B cell (primary cell): ENCODE measurements around the gene ZNF384. TPM values are rescaled to one million over a fixed set of nuclear protein-coding genes. Genes with fewer than 3 reads are reported as not detected.
A peak's percentile ranks its signal among the peaks of the same experiment; 100 is the strongest.

Experiments
- ATAC-seq: fragments of 200-7000 bp; cut with Tn5 transposase; one replicate; pipeline ENCODE4 v1.10.0; 2021; ENCODE audit warnings: low read depth, mild to moderate bottlenecking, moderate number of reproducible peaks, moderate library complexity
- CTCF ChIA-PET: fragments of 350-600 bp; sonication (Branson Sonifier 250); formaldehyde crosslinking; loops from one replicate; lab custom pipeline; 2021; ENCODE audit warnings: antibody characterized with exemption, inconsistent platforms; lab: Charles Lee
- POLR2A ChIA-PET: fragments of 350-600 bp; sonication (Branson Sonifier 250); formaldehyde crosslinking; loops from one replicate; lab custom pipeline; 2021; ENCODE audit warnings: antibody characterized with exemption; lab: Charles Lee
- DNase-seq: peaks from one replicate; pipeline ENCODE4 v3.0.0; 2013
- H2AFZ ChIP-seq: 2 replicates; pipeline ENCODE4 v1.6.1; 2012; ENCODE audit warnings: mild to moderate bottlenecking, low read depth, low read length; ENCODE audit not compliant: insufficient read depth, poor library complexity, severe bottlenecking
- H3K27ac ChIP-seq, 2 donors: 1 replicate in 1 of 2; 2 replicates in 1 of 2; pipeline ENCODE4 v1.5.1; 2012 to 2013; ENCODE audit warnings: low read length in 2 of 2, mild to moderate bottlenecking in 2 of 2, moderate library complexity in 1 of 2
- H3K27me3 ChIP-seq, 4 experiments: fragments of 200-600 bp in 1 of 4; sonication (generic) in 1 of 4; replicated peaks in 1 of 4; 1 replicate in 2 of 4; 2 replicates in 2 of 4; pipeline versions ENCODE4 v1.6.1 to v1.7.0; 2013 to 2016; ENCODE audit warnings: low read length in 3 of 4, mild to moderate bottlenecking in 2 of 4, mixed read lengths in 1 of 4, moderate library complexity in 1 of 4; ENCODE audit not compliant: insufficient read depth in 4 of 4, control insufficient read depth in 3 of 4; ENCODE audit errors: control extremely low read depth in 1 of 4
- H3K36me3 ChIP-seq, 2 experiments: replicated peaks in 1 of 2; 1 replicate in 1 of 2; 2 replicates in 1 of 2; pipeline versions ENCODE4 v1.6.1 to v1.7.1; 2013; ENCODE audit warnings: low read length in 1 of 2; ENCODE audit not compliant: insufficient read depth in 2 of 2, control insufficient read depth in 1 of 2; ENCODE audit errors: control extremely low read depth in 1 of 2, extremely low read depth in 1 of 2
- H3K4me1 ChIP-seq, 2 donors: fragments of 200-600 bp in 1 of 2; sonication (generic) in 1 of 2; 1 replicate in 1 of 2; 2 replicates in 1 of 2; pipeline versions ENCODE4 v1.5.1 to v1.6.1; 2013 to 2017; ENCODE audit warnings: low read length in 2 of 2; ENCODE audit not compliant: control insufficient read depth in 2 of 2, insufficient read depth in 2 of 2
- H3K4me2 ChIP-seq: replicated peaks from 2 replicates; pipeline ENCODE3; 2012; ENCODE audit warnings: mild to moderate bottlenecking, low read depth, low read length; ENCODE audit not compliant: poor library complexity, severe bottlenecking
- H3K4me3 ChIP-seq, 5 experiments: fragments of 200-600 bp in 1 of 5; sonication (generic) in 1 of 5; 1 replicate in 3 of 5; 2 replicates in 2 of 5; pipeline versions ENCODE4 v1.5.1 to v1.7.0; 2011 to 2016; ENCODE audit warnings: low read length in 4 of 5, mild to moderate bottlenecking in 4 of 5, low read depth in 2 of 5, control low read depth in 1 of 5, moderate library complexity in 1 of 5; ENCODE audit not compliant: insufficient read depth in 1 of 5; ENCODE audit errors: control extremely low read depth in 1 of 5, extremely low read depth in 1 of 5
- H3K79me2 ChIP-seq: fragments of 200-600 bp; sonication (generic); one replicate; pipeline ENCODE4 v1.6.0; 2016; ENCODE audit warnings: low read length; ENCODE audit not compliant: control insufficient read depth, insufficient read depth
- H3K9ac ChIP-seq: fragments of 200-600 bp; sonication (generic); 2 replicates; pipeline ENCODE4 v1.6.1; 2017; ENCODE audit warnings: mild to moderate bottlenecking, low read length, moderate library complexity
- H3K9me3 ChIP-seq, 3 donors: one replicate each; pipeline versions ENCODE4 v1.6.1 to v1.7.1; 2013; ENCODE audit warnings: low read length in 2 of 3; ENCODE audit not compliant: control insufficient read depth in 2 of 3, insufficient read depth in 1 of 3; ENCODE audit errors: control extremely low read depth in 1 of 3
- H4K20me1 ChIP-seq: 2 replicates; pipeline ENCODE4 v1.6.0; 2012; ENCODE audit warnings: mild to moderate bottlenecking, low read length; ENCODE audit not compliant: insufficient read depth, control insufficient read depth, poor library complexity, severe bottlenecking
- H3K27ac Mint-ChIP-seq: one replicate; pipeline ENCODE4 v1.8.0; 2021; ENCODE audit warnings: mixed read lengths
- H3K27me3 Mint-ChIP-seq: one replicate; pipeline ENCODE4 v1.8.0; 2021; ENCODE audit warnings: mixed read lengths
- H3K4me1 Mint-ChIP-seq: one replicate; pipeline ENCODE4 v1.8.0; 2021; ENCODE audit warnings: mixed read lengths
- H3K4me3 Mint-ChIP-seq: one replicate; pipeline ENCODE4 v1.8.0; 2021; ENCODE audit warnings: mixed read lengths
- H3K9me3 Mint-ChIP-seq: one replicate; pipeline ENCODE4 v1.8.0; 2022; ENCODE audit warnings: mixed read lengths; ENCODE audit not compliant: insufficient read depth
- EZH2 ChIP-seq: IDR thresholded peaks from 2 replicates; pipeline ENCODE4 v1.6.1; 2012; ENCODE audit warnings: borderline replicate concordance, low read depth, mild to moderate bottlenecking, moderate library complexity, low read length; ENCODE audit not compliant: insufficient read depth, poor library complexity, severe bottlenecking
- WGBS: methylation state at CpG from one replicate; pipeline ENCODE4 v1.1.5; 2013; ENCODE audit warnings: missing lambda C conversion rate; ENCODE audit not compliant: insufficient coverage; 5-methylcytosine and 5-hydroxymethylcytosine counted together
- intact Hi-C: fragments of 100-400 bp; cut with micrococcal nuclease; formaldehyde crosslinking; loops from one replicate; pipeline ENCODE4 v1.10.0; 2022
- polyA plus RNA-seq: library from polyadenylated mRNA; depleted of rRNA; stranded (reverse); fragments of >200 nt; gene quantifications from 2 replicates; pipeline ENCODE4 v1.2.3, GENCODE V29; 2012
- total RNA-seq, 2 donors: library from RNA; stranded (reverse); fragments of 120-200 nt in 1 of 2; gene quantifications; 1 replicate in 1 of 2; 2 replicates in 1 of 2; pipeline versions ENCODE4 v1.2.3 to v1.2.4, GENCODE V29; 2013 to 2022
- TF ChIP-seq, protein P1 (sequence below): fragments of 200-600 bp; IDR thresholded peaks from one replicate; pipeline ENCODE4 v1.8.0; 2022; ENCODE audit warnings: antibody characterized with exemption, mild to moderate bottlenecking

ZNF384 gene
- total and polyA plus RNA-seq, 2 donors (not counting 1 experiment from before 2014, with no cell fraction given) = 83.4 to 108 TPM

DNA sequence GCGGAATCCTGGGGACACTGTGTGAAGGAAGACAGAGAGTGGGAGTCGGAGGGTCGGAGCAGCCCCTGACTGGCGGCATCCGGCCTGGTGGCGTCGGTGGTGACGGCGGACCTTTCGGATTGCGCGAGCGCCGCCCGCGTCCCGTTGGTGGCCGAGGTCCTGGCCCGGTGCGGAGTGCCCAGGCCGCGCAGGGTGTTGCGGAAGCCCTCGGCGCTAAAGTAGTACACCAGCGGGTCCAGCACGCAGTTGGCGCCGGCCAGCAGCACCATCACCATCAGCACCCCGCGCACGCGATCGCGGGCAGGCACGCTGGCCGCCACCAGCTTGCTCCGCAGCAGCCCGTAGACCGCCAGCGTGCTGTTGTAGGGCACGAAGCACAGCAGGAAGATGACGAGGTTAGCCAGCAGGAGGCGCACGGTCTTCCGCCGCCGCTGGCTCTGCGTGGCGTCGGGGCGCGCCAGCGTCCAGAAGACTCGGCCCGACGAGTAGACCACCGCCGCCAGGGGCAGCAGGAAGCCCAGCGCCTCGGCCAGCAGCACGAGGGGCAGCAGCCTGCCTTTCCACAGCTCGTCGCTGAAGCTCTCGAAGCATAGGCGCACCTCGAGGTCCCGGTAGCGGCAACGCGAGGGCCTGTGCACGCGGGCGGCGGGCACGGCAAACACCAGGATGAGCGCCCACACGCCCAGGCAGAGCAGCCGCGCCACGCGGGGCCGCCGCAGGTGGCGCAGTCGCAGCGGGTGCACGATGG, 68.9 kb downstream of the ZNF384 start:
- no peaks in the 10 kb centered on the region for H3K27me3 Mint-ChIP-seq
- H3K27ac Mint-ChIP-seq = peak overlapping the region; percentile 72
- H3K9me3 ChIP-seq = no peaks in the 10 kb centered on the region
- ChIA-PET CTCF (interaction anchor here (0.5 to 6.5 kb wide), 13 partner anchors 13 to 214 kb away, joined by 3 to 58 read pairs (median 3); partner anchors contain the start of genes LPAR5, NOP2 and ZNF384), POLR2A (interaction anchor here (1.3 to 2.4 kb wide), 3 partner anchors 12 to 15 kb away, joined by 3 to 12 read pairs (median 6); partner anchors contain the start of gene LPAR5)
- H3K4me3 ChIP-seq = no peak overlapping the region
- intact Hi-C loops = loop anchor here (1.0 kb wide), 1 partner anchor 16 kb away; no protein-coding TSS in a partner anchor
- H3K9ac ChIP-seq = no peak overlapping the region
- H3K4me1 ChIP-seq = peaks cover 3 to 30% of the 10 kb centered on the region in 2 donors
- DNase-seq = peak; percentile 74
- H3K36me3 ChIP-seq = peaks cover 0 to 46% of the 10 kb centered on the region in 2 experiments
- peaks cover 66% of the 10 kb centered on the region for H3K79me2 ChIP-seq
- H3K27ac ChIP-seq = peak overlapping the region in 1 of 2 donors; percentile 28
- H3K4me3 Mint-ChIP-seq = peak overlapping the region; percentile 45
- H3K9me3 Mint-ChIP-seq = no peaks in the 10 kb centered on the region
- peak; percentile 46 for ATAC-seq
- 63% methylated on average over 88 of the region's 88 CpGs for WGBS
- H3K4me2 ChIP-seq = peak overlapping the region; percentile 23
- TF ChIP-seq EZH2 = no peak
- TF ChIP-seq, protein P1, sequence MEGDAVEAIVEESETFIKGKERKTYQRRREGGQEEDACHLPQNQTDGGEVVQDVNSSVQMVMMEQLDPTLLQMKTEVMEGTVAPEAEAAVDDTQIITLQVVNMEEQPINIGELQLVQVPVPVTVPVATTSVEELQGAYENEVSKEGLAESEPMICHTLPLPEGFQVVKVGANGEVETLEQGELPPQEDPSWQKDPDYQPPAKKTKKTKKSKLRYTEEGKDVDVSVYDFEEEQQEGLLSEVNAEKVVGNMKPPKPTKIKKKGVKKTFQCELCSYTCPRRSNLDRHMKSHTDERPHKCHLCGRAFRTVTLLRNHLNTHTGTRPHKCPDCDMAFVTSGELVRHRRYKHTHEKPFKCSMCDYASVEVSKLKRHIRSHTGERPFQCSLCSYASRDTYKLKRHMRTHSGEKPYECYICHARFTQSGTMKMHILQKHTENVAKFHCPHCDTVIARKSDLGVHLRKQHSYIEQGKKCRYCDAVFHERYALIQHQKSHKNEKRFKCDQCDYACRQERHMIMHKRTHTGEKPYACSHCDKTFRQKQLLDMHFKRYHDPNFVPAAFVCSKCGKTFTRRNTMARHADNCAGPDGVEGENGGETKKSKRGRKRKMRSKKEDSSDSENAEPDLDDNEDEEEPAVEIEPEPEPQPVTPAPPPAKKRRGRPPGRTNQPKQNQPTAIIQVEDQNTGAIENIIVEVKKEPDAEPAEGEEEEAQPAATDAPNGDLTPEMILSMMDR = peak; percentile 66
- no peaks in the 10 kb centered on the region for H3K27me3 ChIP-seq
- H3K4me1 Mint-ChIP-seq = peaks cover 41% of the 10 kb centered on the region
- peaks cover 29% of the 10 kb centered on the region for H4K20me1 ChIP-seq
- no peak overlapping the region for H2AFZ ChIP-seq
